NK-92 (cell line): Measurements from ENCODE around the gene GSTO1.
"Not testable (repeated sequence)": the region's sequence is repeated elsewhere in the genome, so short reads cannot be mapped to it uniquely, and the experiment has no call there.

Experiments
- DNase-seq: peaks from one replicate; lab custom pipeline; 2025; ENCODE audit not compliant: unreplicated experiment; lab: John Stamatoyannopoulos, UW

The GSTO1 gene

GRCh38 chr10:104248931-104249330, 5.8 kb upstream of the GSTO1 start:
- DNase-seq = not testable (repeated sequence)

- no peak for DNase-seq
Measured at GRCh38 chr10:104250371-104250770, 4.3 kb upstream of the GSTO1 start.

- no peak for DNase-seq
Measured at GRCh38 chr10:104251443-104251842, 3.2 kb upstream of the GSTO1 start.

GRCh38 chr10:104252368-104252767, 2.3 kb upstream of the GSTO1 start:
- no peak for DNase-seq

GRCh38 chr10:104253106-104253505, 1.6 kb upstream of the GSTO1 start:
- DNase-seq = no peak

- no peak for DNase-seq
Measured at GRCh38 chr10:104253606-104254410, 884 bp upstream of the GSTO1 start.

- no peak for DNase-seq
Measured at GRCh38 chr10:104255311-104255981, 754 bp downstream of the GSTO1 start.

GRCh38 chr10:104256335-104256961, 1.8 kb downstream of the GSTO1 start:
- no peak for DNase-seq

GRCh38 chr10:104257235-104257634, 2.5 kb downstream of the GSTO1 start:
- no peak for DNase-seq

- DNase-seq = no peak
Measured at GRCh38 chr10:104258209-104258608, 3.5 kb downstream of the GSTO1 start.

- no peak for DNase-seq
Measured at GRCh38 chr10:104259456-104259855, 4.8 kb downstream of the GSTO1 start.

GRCh38 chr10:104259999-104260774, 5.5 kb downstream of the GSTO1 start:
- DNase-seq = no peak

- no peak for DNase-seq
Measured at GRCh38 chr10:104260775-104261115, 6.1 kb downstream of the GSTO1 start.

- DNase-seq = no peak
Measured at GRCh38 chr10:104262055-104262454, 7.4 kb downstream of the GSTO1 start.

- DNase-seq = no peak
Measured at GRCh38 chr10:104264783-104265182, 10.1 kb downstream of the GSTO1 start.

GRCh38 chr10:104267721-104268404, 13.2 kb downstream of the GSTO1 start:
- no peak for DNase-seq

GRCh38 chr10:104268405-104268712, 13.7 kb downstream of the GSTO1 start:
- no peak for DNase-seq

- DNase-seq = peak; percentile 95
Measured at GRCh38 chr10:104268713-104269645, 14.3 kb downstream of the GSTO1 start, which contains the start of gene GSTO2. TSS of gene GSTO2 (plus strand) at chr10:104269184. CDS start at chr10:104274916, 5,732 bp downstream.

GRCh38 chr10:104273286-104273685, 18.6 kb downstream of the GSTO1 start:
- DNase-seq = no peak
